Measurements from ENCODE around the gene MYOM3. TPM values are rescaled to one million over a fixed set of nuclear protein-coding genes. Genes with fewer than 3 reads are reported as not detected.

MYOM3 gene
- total RNA-seq, 1 donor from 2014 or later: 0.29 TPM

DNA sequence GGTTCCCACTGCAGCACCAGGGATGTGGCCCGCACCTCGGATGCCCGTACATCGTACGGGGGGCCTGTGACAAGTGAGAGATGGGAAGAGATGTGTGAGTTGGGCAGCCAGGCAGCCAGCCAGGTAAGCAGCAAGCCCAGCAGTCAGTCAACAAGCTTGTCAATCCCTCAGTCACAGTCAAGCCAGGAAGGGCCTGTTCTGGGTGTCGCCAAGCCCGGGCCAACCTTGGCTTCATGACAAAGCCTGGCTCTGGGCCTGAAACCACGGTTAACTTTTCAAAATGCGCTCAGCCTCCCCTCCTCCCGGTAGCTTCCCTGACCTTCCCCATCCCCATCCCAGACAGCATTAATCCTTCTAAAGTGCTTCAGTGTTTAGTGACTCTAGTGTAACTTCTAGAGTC, 31.8 kb downstream of the MYOM3 start:
- no peaks in the 10 kb centered on the region for H3K9me3 Mint-ChIP-seq

DNA sequence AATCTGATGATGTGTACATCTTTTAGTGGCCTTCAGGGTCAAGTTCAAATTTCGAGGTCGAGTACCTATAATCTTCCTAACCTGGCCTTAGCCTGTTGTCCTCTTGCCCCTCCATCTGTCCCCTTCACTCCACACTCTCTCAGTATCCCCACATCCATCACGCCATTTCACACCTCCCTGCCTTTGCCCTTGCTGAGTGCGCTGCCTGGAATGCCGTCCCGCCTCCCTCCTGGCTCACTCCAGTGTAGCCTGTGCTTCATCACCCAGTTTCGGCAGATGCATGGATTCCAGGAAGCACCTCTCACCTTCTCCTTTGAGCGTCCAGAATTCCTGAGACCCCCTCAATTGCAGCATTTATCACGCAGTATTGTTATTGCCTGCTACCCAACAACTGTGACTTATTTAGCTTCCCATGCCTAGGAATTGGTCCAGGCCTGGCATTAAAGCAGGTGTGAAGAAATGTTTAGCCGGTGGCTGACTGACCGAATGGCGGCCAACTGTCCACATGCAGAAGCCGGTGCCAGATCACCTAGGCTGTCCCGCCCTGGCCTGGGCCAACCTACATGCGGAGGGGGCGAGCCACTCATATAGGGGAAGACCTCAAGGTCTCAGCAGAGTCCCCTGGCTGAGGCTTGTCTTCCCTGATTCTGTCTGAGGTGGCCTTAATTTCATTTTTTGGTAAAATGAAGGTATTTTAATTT, 34.5 kb downstream of the MYOM3 start:
- no peaks in the 10 kb centered on the region for H3K36me3 Mint-ChIP-seq

More for the DNA sequence above, 31.8 kb downstream of the MYOM3 start:
- H3K36me3 Mint-ChIP-seq: no peaks in the 10 kb centered on the region
- H3K27me3 Mint-ChIP-seq (ENCODE audit: low read depth): no peaks in the 10 kb centered on the region
- peaks cover 4% of the 10 kb centered on the region for H3K4me1 Mint-ChIP-seq
- TF ChIP-seq, protein P1, sequence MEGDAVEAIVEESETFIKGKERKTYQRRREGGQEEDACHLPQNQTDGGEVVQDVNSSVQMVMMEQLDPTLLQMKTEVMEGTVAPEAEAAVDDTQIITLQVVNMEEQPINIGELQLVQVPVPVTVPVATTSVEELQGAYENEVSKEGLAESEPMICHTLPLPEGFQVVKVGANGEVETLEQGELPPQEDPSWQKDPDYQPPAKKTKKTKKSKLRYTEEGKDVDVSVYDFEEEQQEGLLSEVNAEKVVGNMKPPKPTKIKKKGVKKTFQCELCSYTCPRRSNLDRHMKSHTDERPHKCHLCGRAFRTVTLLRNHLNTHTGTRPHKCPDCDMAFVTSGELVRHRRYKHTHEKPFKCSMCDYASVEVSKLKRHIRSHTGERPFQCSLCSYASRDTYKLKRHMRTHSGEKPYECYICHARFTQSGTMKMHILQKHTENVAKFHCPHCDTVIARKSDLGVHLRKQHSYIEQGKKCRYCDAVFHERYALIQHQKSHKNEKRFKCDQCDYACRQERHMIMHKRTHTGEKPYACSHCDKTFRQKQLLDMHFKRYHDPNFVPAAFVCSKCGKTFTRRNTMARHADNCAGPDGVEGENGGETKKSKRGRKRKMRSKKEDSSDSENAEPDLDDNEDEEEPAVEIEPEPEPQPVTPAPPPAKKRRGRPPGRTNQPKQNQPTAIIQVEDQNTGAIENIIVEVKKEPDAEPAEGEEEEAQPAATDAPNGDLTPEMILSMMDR (IDR thresholded peaks at IDR 0.05; ENCODE audit: unreplicated experiment): no peak
- H3K4me3 Mint-ChIP-seq: no peak overlapping the region
- no peak for DNase-seq (ENCODE audit: low spot score in 2 of 2, unreplicated experiment in 2 of 2)
- no peak overlapping the region for H3K27ac Mint-ChIP-seq

DNA sequence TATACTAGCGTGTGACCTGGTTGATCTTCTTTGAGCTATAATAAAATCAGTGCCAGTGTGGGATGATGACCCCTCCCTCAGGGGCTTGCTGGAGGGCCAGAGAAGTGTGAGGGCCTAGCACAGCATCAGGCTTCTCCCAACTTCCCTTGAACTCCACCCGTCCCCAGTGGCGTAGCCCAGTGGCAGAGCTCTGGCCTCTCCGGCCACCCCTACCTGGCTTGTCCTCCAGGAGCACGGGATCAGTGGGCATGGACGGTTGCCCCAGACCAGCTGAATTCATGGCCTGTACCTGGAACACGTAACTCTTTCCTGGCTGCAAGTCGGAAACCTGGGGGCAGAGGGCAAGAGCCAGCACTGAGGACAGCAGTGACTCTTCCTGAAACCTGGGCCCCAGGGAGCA, 36.0 kb downstream of the MYOM3 start:
- Mint-ChIP-seq H3K4me3 (no peak overlapping the region), H3K27ac (no peak overlapping the region), H3K9me3 (no peaks in the 10 kb centered on the region), H3K27me3 (ENCODE audit: low read depth) (peaks cover under 1% of the 10 kb centered on the region), H3K36me3 (no peaks in the 10 kb centered on the region), H3K4me1 (peaks cover 5% of the 10 kb centered on the region)
- TF ChIP-seq, protein P1 (IDR thresholded peaks at IDR 0.05; ENCODE audit: unreplicated experiment): no peak
- DNase-seq (ENCODE audit: low spot score in 2 of 2, unreplicated experiment in 2 of 2): no peak

More for the DNA sequence above, 34.5 kb downstream of the MYOM3 start:
- H3K4me3 Mint-ChIP-seq: no peak overlapping the region
- H3K9me3 Mint-ChIP-seq: no peaks in the 10 kb centered on the region
- peaks cover 4% of the 10 kb centered on the region for H3K4me1 Mint-ChIP-seq
- DNase-seq (ENCODE audit: low spot score in 2 of 2, unreplicated experiment in 2 of 2): no peak
- TF ChIP-seq, protein P1 (IDR thresholded peaks at IDR 0.05; ENCODE audit: unreplicated experiment): no peak
- H3K27me3 Mint-ChIP-seq (ENCODE audit: low read depth): no peaks in the 10 kb centered on the region
- H3K27ac Mint-ChIP-seq: no peak overlapping the region

DNA sequence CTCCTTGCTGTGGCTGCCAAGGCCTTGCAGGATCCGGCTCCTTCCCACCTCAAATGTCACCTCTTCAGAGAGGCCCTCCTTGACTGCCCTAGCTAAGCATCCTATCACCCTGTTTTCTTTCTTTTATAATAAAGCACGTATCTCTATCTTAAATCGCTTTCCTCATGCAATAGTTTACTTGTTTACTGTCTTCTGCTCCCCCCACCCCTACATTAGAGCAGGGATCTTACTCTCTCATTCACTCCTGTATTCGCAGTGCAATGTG, 36.4 kb downstream of the MYOM3 start:
- DNase-seq (ENCODE audit: low spot score in 2 of 2, unreplicated experiment in 2 of 2): no peak
- Mint-ChIP-seq H3K4me3 (no peak overlapping the region), H3K9me3 (no peaks in the 10 kb centered on the region), H3K4me1 (peaks cover 8% of the 10 kb centered on the region), H3K27me3 (ENCODE audit: low read depth) (peaks cover 4% of the 10 kb centered on the region), H3K27ac (no peak overlapping the region), H3K36me3 (no peaks in the 10 kb centered on the region)
- TF ChIP-seq, protein P1 (IDR thresholded peaks at IDR 0.05; ENCODE audit: unreplicated experiment): no peak

DNA sequence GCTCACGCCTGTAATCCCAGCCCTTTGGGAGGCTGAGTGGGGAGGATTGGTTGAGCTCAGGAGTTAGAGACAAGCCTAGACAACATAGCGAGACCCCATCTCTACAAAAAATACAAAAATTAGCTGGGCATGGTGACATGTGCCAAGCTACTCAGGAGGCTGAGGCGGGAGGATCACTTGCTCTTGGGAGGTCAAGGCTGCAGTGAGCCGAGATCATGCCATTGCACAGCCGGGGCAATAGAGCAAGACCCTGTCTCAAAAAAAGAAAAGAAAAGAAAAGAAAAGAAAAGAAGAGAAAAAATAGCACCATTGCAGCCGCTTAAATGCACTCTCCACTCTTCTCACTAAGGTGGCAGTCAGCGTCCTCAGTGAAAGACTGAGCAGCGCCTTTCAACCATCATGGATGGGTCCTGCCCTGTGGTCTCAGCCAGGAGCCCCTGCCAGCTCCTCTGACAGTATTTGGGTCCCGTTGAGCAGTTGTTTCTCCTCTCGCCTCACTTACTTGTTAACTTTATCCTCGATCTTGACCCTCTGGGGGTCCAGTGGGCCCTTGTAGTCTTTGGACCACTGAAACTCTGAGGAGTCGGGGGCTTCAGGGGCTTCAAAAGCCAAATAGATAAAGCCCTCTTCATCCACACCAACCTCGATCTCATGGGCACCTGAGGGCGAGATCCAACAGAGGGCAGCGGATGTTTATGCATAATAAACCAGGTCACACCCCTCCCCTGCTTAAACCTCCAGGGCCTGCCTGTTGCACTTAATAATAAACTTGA, 36.9 kb downstream of the MYOM3 start:
- TF ChIP-seq, protein P1 (IDR thresholded peaks at IDR 0.05; ENCODE audit: unreplicated experiment): no peak
- Mint-ChIP-seq H3K27ac (no peak overlapping the region), H3K4me3 (no peak overlapping the region), H3K36me3 (no peaks in the 10 kb centered on the region), H3K27me3 (ENCODE audit: low read depth) (peaks cover 4% of the 10 kb centered on the region), H3K9me3 (no peaks in the 10 kb centered on the region), H3K4me1 (peaks cover 8% of the 10 kb centered on the region)
- no peak for DNase-seq (ENCODE audit: low spot score in 2 of 2, unreplicated experiment in 2 of 2)

Data from mesothelial cell of epicardium (in vitro differentiated cells).